IMR-90 (cell line): ENCODE results near the gene GPR108. TPM values are rescaled to one million over a fixed set of nuclear protein-coding genes. Genes with fewer than 3 reads are reported as not detected.
A peak's percentile ranks its signal among the peaks of the same experiment; 100 is the strongest.

ENCODE experiments used
- ATAC-seq: fragments of 200-7000 bp; cut with Tn5 transposase; 2 replicates; pipeline ENCODE4 v1.9.1; 2020; ENCODE audit warnings: low read depth, mild to moderate bottlenecking, moderate library complexity
- BruUV-seq: library from RNA; stranded (reverse); fragments of 400-500 nt; replicated peaks from 2 replicates; lab custom pipeline; 2021; lab: Mats Ljungman, UMichigan
- CTCF ChIA-PET: fragments of 300-600 bp; formaldehyde crosslinking; extraction: SDS; loops from one replicate; lab custom pipeline; 2021; ENCODE audit warnings: antibody characterized with exemption; lab: Yijun Ruan, JAX
- POLR2A ChIA-PET: fragments of 300-600 bp; sonication (Branson Sonifier 250); formaldehyde crosslinking; loops from one replicate; lab custom pipeline; 2022; ENCODE audit warnings: antibody characterized with exemption; ENCODE audit not compliant: unreplicated experiment; lab: Charles Lee
- DNase-seq: peaks from one replicate; pipeline ENCODE4 v3.0.0; 2013
- H2AFZ ChIP-seq: replicated peaks from 2 replicates; pipeline ENCODE3; 2013; ENCODE audit warnings: low read length, mild to moderate bottlenecking; ENCODE audit not compliant: poor library complexity
- H2AK5ac ChIP-seq: 2 replicates; pipeline ENCODE4 v1.6.1; 2013; ENCODE audit warnings: low read depth, low read length, inconsistent platforms
- H2AK9ac ChIP-seq: replicated peaks from 2 replicates; pipeline ENCODE3; 2013; ENCODE audit warnings: mild to moderate bottlenecking, low read depth, low read length, moderate library complexity; ENCODE audit not compliant: poor library complexity
- H2BK120ac ChIP-seq: 2 replicates; pipeline ENCODE4 v1.6.1; 2013; ENCODE audit warnings: low read depth, low read length, inconsistent platforms
- H2BK15ac ChIP-seq: 3 replicates; pipeline ENCODE4 v1.6.1; 2013; ENCODE audit warnings: low read depth, low read length, inconsistent platforms
- H2BK20ac ChIP-seq: 2 replicates; pipeline ENCODE4 v1.6.1; 2013; ENCODE audit warnings: low read depth, mild to moderate bottlenecking, inconsistent platforms, low read length, moderate library complexity
- H2BK5ac ChIP-seq: 2 replicates; pipeline ENCODE4 v1.6.1; 2013; ENCODE audit warnings: mild to moderate bottlenecking, low read depth, low read length, inconsistent platforms; ENCODE audit not compliant: poor library complexity, severe bottlenecking
- H3K14ac ChIP-seq: replicated peaks from 2 replicates; pipeline ENCODE4 v1.6.1; 2013; ENCODE audit warnings: low read depth, low read length, inconsistent platforms
- H3K18ac ChIP-seq: 2 replicates; pipeline ENCODE4 v1.6.1; 2013; ENCODE audit warnings: low read depth, low read length, control low read depth
- H3K23ac ChIP-seq: 2 replicates; pipeline ENCODE4 v1.6.1; 2013; ENCODE audit warnings: low read depth, low read length, inconsistent platforms
- H3K27ac ChIP-seq: 2 replicates; pipeline ENCODE4 v1.5.1; 2013; ENCODE audit warnings: mild to moderate bottlenecking, control low read depth, low read length; ENCODE audit not compliant: insufficient read depth
- H3K27me3 ChIP-seq: 2 replicates; pipeline ENCODE4 v1.6.1; 2013; ENCODE audit warnings: low read length; ENCODE audit not compliant: control insufficient read depth, insufficient read depth
- H3K36me3 ChIP-seq: 2 replicates; pipeline ENCODE4 v1.6.1; 2013; ENCODE audit warnings: low read length, mixed read lengths; ENCODE audit not compliant: control insufficient read depth, insufficient read depth
- H3K4ac ChIP-seq: 2 replicates; pipeline ENCODE4 v1.6.1; 2013; ENCODE audit warnings: low read depth, low read length, inconsistent platforms
- H3K4me1 ChIP-seq: 2 replicates; pipeline ENCODE4 v1.6.1; 2013; ENCODE audit warnings: low read length, mixed read lengths; ENCODE audit not compliant: control insufficient read depth, insufficient read depth
- H3K4me2 ChIP-seq: 2 replicates; pipeline ENCODE4 v1.6.1; 2013; ENCODE audit warnings: low read depth, mild to moderate bottlenecking, control low read depth, low read length, moderate library complexity
- H3K4me3 ChIP-seq: 2 replicates; pipeline ENCODE4 v1.5.1; 2013; ENCODE audit warnings: low read depth, mild to moderate bottlenecking, control low read depth, low read length, moderate library complexity; ENCODE audit not compliant: insufficient read depth
- H3K56ac ChIP-seq: 2 replicates; pipeline ENCODE4 v1.6.1; 2013; ENCODE audit warnings: low read length, inconsistent platforms; ENCODE audit not compliant: insufficient read depth; ENCODE audit errors: extremely low read depth
- H3K79me1 ChIP-seq, 2 experiments: 2 replicates each; pipeline ENCODE4 v1.6.1; 2013; ENCODE audit warnings: low read length in 2 of 2, inconsistent platforms in 1 of 2, low read depth in 1 of 2
- H3K9ac ChIP-seq: 2 replicates; pipeline ENCODE4 v1.6.1; 2013; ENCODE audit warnings: low read depth, low read length, control low read depth
- H3K9me1 ChIP-seq: 2 replicates; pipeline ENCODE4 v1.6.1; 2013; ENCODE audit warnings: low read length, inconsistent platforms; ENCODE audit not compliant: insufficient read depth
- H3K9me3 ChIP-seq: 2 replicates; pipeline ENCODE4 v1.6.1; 2013; ENCODE audit warnings: low read length; ENCODE audit not compliant: control insufficient read depth, insufficient read depth
- H4K20me1 ChIP-seq: 2 replicates; pipeline ENCODE4 v1.6.1; 2013; ENCODE audit warnings: low read length, inconsistent platforms; ENCODE audit not compliant: insufficient read depth
- H4K5ac ChIP-seq: 2 replicates; pipeline ENCODE4 v1.6.1; 2013; ENCODE audit warnings: mild to moderate bottlenecking, low read depth, low read length, control low read depth
- H4K8ac ChIP-seq, 2 experiments: 2 replicates each; pipeline ENCODE4 v1.6.1; 2013; ENCODE audit warnings: low read depth in 2 of 2, low read length in 2 of 2, control low read depth in 1 of 2, inconsistent platforms in 1 of 2
- H4K91ac ChIP-seq: 2 replicates; pipeline ENCODE4 v1.6.1; 2013; ENCODE audit warnings: low read depth, low read length, inconsistent platforms; ENCODE audit not compliant: insufficient read depth
- BHLHE40 ChIP-seq: fragments of 150-350 bp; IDR thresholded peaks from 2 replicates; pipeline ENCODE4 v1.6.1; 2016; ENCODE audit warnings: mild to moderate bottlenecking, low read depth, low read length
- SMC3 ChIP-seq: fragments of 150-350 bp; IDR thresholded peaks from 2 replicates; pipeline ENCODE4 v1.6.1; 2016; ENCODE audit warnings: low read depth, mild to moderate bottlenecking, antibody characterized with exemption, low read length, moderate library complexity
- WGBS, 2 experiments: methylation state at CpG; one replicate each; pipeline versions ENCODE4 v1.1.5 to v1.1.7; 2013; ENCODE audit warnings: missing lambda C conversion rate in 2 of 2; ENCODE audit not compliant: insufficient read length in 1 of 2; ENCODE audit errors: extremely low coverage in 2 of 2; 5-methylcytosine and 5-hydroxymethylcytosine counted together
- dilution Hi-C: fragments of 300-500 bp; cut with HindIII; formaldehyde crosslinking; loops from one replicate; pipeline ENCODE4 v1.14.3; 2018; ENCODE audit warnings: low sequenced_read_pairs; ENCODE audit not compliant: unreplicated experiment
- in situ Hi-C: fragments of 300-500 bp; cut with MboI; formaldehyde crosslinking; loops from 3 replicates; pipeline ENCODE4 v1.14.3; 2019; ENCODE audit warnings: low sequenced_read_pairs, inconsistent platforms, mixed read lengths
- intact Hi-C: fragments of 100-400 bp; cut with micrococcal nuclease; formaldehyde crosslinking; loops from 2 replicates; pipeline ENCODE4 v1.10.0; 2022
- polyA plus RNA-seq, 3 experiments: library from polyadenylated mRNA; depleted of rRNA; stranded (reverse); fragments of >200 nt; gene quantifications; 2 replicates each; pipeline ENCODE4 v1.2.3, GENCODE V29; 2012; ENCODE audit warnings: low replicate concordance in 1 of 3
- total RNA-seq: library from RNA; depleted of rRNA; stranded (reverse); fragments of >200 nt; gene quantifications from 2 replicates; pipeline ENCODE4 v1.2.3, GENCODE V29; 2012
- TF ChIP-seq, protein P1 (sequence below): fragments of 150-350 bp; IDR thresholded peaks from 2 replicates; pipeline ENCODE4 v1.6.1; 2017; ENCODE audit warnings: mild to moderate bottlenecking, antibody characterized with exemption, low read length, low read depth

Gene GPR108
- total and polyA plus RNA-seq, 2 of the 4 experiments (the other 2 are of a cell fraction): 28.0 to 38.9 TPM

DNA sequence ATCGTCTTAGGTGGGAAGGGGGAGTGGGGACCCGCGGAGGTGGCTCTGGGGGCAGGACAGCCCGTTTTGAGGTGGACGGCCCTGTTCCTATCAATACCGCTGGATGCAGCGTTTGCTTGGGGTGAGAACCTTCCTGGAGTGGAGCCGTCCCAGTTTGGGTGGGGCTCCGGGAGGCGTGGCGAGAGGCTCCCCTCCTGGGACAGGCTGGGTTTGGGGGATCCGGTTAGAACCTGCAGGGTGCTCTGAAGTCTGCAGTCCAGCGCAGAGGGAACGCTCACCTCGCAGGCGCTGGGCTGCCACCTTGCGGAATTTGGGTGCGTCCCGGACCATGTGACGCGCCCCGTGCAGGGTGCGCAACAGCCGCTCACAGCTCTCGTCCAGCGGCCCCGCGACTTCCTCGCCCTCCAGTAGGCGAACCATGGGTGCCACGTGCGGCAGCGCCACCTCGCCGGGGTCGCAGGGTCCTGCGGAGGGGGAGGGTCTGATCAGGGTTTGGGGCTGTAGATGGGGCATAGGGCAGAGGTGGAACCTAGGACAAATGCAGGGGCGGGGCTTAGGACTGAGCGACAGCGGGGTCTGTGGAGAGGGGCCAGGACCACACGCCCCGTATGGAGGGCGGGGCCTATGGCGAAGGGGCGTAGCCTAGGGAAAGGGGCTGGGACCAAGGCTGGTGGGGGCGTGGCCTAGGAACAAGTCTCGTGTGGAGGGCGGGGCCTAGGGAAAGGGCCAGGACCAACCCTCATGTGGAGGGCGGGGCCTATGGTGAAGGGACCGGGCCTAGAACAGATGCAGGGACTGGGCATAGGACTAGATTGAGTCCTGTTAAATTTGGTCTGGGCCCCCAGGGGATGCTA, 16.0 kb upstream of the GPR108 start:
- intact Hi-C loops: no loop called here
- no peak overlapping the region for H3K4me3 ChIP-seq

More for the DNA sequence above, 16.0 kb upstream of the GPR108 start:
- Histone ChIP-seq H3K14ac (no peak overlapping the region), H3K18ac (no peak overlapping the region), H2AK9ac (peak overlapping the region; percentile 81), H2BK15ac (no peak overlapping the region), H3K9me1 (no peaks in the 10 kb centered on the region), H3K4ac (no peak overlapping the region), H2BK5ac (no peak overlapping the region), H3K56ac (no peak overlapping the region), H2AK5ac (no peak overlapping the region), H3K27ac (no peak overlapping the region), H3K36me3 (peaks cover 32% of the 10 kb centered on the region), H4K20me1 (no peaks in the 10 kb centered on the region), H3K4me1 (no peaks in the 10 kb centered on the region), H3K27me3 (no peaks in the 10 kb centered on the region), H4K91ac (no peak overlapping the region), H2BK120ac (no peak overlapping the region), H4K8ac (0 out of 4 replicates have a peak overlapping the region, but pooled peaks of 1 of the 2 experiments have one; percentile 25), H2AFZ (peak overlapping the region; percentile 75), H3K9me3 (no peaks in the 10 kb centered on the region), H2BK20ac (no peak overlapping the region), H4K5ac (no peak overlapping the region), H3K23ac (no peak overlapping the region), H3K4me2 (0 out of 2 replicates have a peak overlapping the region, but pooled peaks have one; percentile 14), H3K9ac (no peak overlapping the region), H3K79me1 (peaks cover 2 to 3% of the 10 kb centered on the region in 2 experiments; a peak in 3 of 4 replicates)
- TF ChIP-seq BHLHE40 (peak; percentile 80), SMC3 (no peak)
- TF ChIP-seq, protein P1, sequence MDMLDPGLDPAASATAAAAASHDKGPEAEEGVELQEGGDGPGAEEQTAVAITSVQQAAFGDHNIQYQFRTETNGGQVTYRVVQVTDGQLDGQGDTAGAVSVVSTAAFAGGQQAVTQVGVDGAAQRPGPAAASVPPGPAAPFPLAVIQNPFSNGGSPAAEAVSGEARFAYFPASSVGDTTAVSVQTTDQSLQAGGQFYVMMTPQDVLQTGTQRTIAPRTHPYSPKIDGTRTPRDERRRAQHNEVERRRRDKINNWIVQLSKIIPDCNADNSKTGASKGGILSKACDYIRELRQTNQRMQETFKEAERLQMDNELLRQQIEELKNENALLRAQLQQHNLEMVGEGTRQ: peak; percentile 59
- WGBS, 2 experiments: 38% methylated on average over 10 of the region's 50 CpGs; no CpG with 5 or more reads in 1 of the 2 experiments
- in situ Hi-C loops: no loop called here
- dilution Hi-C loops: no loop called here
- BruUV-seq: no TSS peak
- POLR2A ChIA-PET: no interaction called here
- DNase-seq (peak; percentile 15), ATAC-seq (peak; percentile 90)
- CTCF ChIA-PET: no interaction called here
